Measurements from ENCODE around the gene TSPAN5. TPM values are rescaled to one million over a fixed set of nuclear protein-coding genes. Genes with fewer than 3 reads are reported as not detected.
A peak's percentile ranks its signal among the peaks of the same experiment; 100 is the strongest.

The TSPAN5 gene
- total RNA-seq, 2 experiments from 2014 or later: 1.8 to 2.8 TPM

GRCh38 chr4:98544818-98545414, 113.5 kb downstream of the TSPAN5 start:
- Mint-ChIP-seq H3K9me3 (no peaks in the 10 kb centered on the region), H3K4me3 (no peak overlapping the region), H3K4me1 (ENCODE audit: low read depth) (peaks cover 18% of the 10 kb centered on the region), H3K27ac (peak overlapping the region; percentile 2), H3K36me3 (ENCODE audit: low read depth) (no peaks in the 10 kb centered on the region), H3K27me3 (no peaks in the 10 kb centered on the region)
- Histone ChIP-seq H3K27ac (ENCODE audit: low read depth in 1 of 2, low read length in 2 of 2) (no peak overlapping the region), H3K36me3 (ENCODE audit: insufficient read depth, low read length) (no peaks in the 10 kb centered on the region), H3K9me3 (ENCODE audit: control insufficient read depth in 1 of 2, insufficient read depth in 1 of 2, low read length in 2 of 2) (no peaks in the 10 kb centered on the region), H3K4me3 (ENCODE audit: low read length) (no peak overlapping the region), H3K4me1 (ENCODE audit: insufficient read depth, low read length) (peaks cover 3% of the 10 kb centered on the region), H3K27me3 (ENCODE audit: control insufficient read depth in 1 of 2, insufficient read depth in 2 of 2, low read length in 2 of 2) (no peaks in the 10 kb centered on the region)
- CTCF ChIA-PET: no interaction called here
- DNase-seq (no peak), ATAC-seq (ENCODE audit: poor library complexity) (no peak)
- POLR2A ChIA-PET: interaction anchor here (0.8 kb wide), 1 partner anchor 8 kb away, joined by 3 read pairs; no protein-coding TSS in a partner anchor
- TF ChIP-seq CTCF (IDR thresholded peaks at IDR 0.05): no peak
- intact Hi-C loops (cut with DNase I, micrococcal nuclease): no loop called here

GRCh38 chr4:98544141-98544817, 114.1 kb downstream of the TSPAN5 start:
- Histone ChIP-seq H3K27me3 (ENCODE audit: control insufficient read depth in 1 of 2, insufficient read depth in 2 of 2, low read length in 2 of 2) (no peaks in the 10 kb centered on the region), H3K36me3 (ENCODE audit: insufficient read depth, low read length) (no peaks in the 10 kb centered on the region), H3K4me1 (ENCODE audit: insufficient read depth, low read length) (peaks cover 3% of the 10 kb centered on the region), H3K9me3 (ENCODE audit: control insufficient read depth in 1 of 2, insufficient read depth in 1 of 2, low read length in 2 of 2) (no peaks in the 10 kb centered on the region), H3K27ac (ENCODE audit: low read depth in 1 of 2, low read length in 2 of 2) (no peak overlapping the region), H3K4me3 (ENCODE audit: low read length) (no peak overlapping the region)
- intact Hi-C loops (cut with DNase I, micrococcal nuclease): no loop called here
- Mint-ChIP-seq H3K27me3 (no peaks in the 10 kb centered on the region), H3K9me3 (no peaks in the 10 kb centered on the region), H3K4me3 (no peak overlapping the region), H3K36me3 (ENCODE audit: low read depth) (no peaks in the 10 kb centered on the region), H3K27ac (peak overlapping the region; percentile 2), H3K4me1 (ENCODE audit: low read depth) (peaks cover 18% of the 10 kb centered on the region)
- CTCF ChIA-PET: interaction anchor here (1.2 kb wide), 1 partner anchor 58 kb away, joined by 3 read pairs; no protein-coding TSS in a partner anchor
- no peak for TF ChIP-seq CTCF (IDR thresholded peaks at IDR 0.05)
- ATAC-seq (ENCODE audit: poor library complexity) (peak; percentile 34), DNase-seq (no peak)
- POLR2A ChIA-PET: interaction anchor here (0.8 kb wide), 1 partner anchor 9 kb away, joined by 3 read pairs; no protein-coding TSS in a partner anchor

- H3K27me3 ChIP-seq (ENCODE audit: control insufficient read depth in 1 of 2, insufficient read depth in 2 of 2, low read length in 2 of 2): no peaks in the 10 kb centered on the region
- no peak for TF ChIP-seq CTCF (IDR thresholded peaks at IDR 0.05)
- no peak for DNase-seq
- POLR2A ChIA-PET: no interaction called here
- H3K36me3 ChIP-seq (ENCODE audit: insufficient read depth, low read length): peaks cover under 1% of the 10 kb centered on the region
- peaks cover 3% of the 10 kb centered on the region for H3K4me1 ChIP-seq (ENCODE audit: insufficient read depth, low read length)
- CTCF ChIA-PET: no interaction called here
- no peaks in the 10 kb centered on the region for H3K9me3 Mint-ChIP-seq
- intact Hi-C loops (cut with DNase I, micrococcal nuclease): no loop called here
- H3K36me3 Mint-ChIP-seq (ENCODE audit: low read depth): no peaks in the 10 kb centered on the region
- no peaks in the 10 kb centered on the region for H3K9me3 ChIP-seq (ENCODE audit: control insufficient read depth in 1 of 2, insufficient read depth in 1 of 2, low read length in 2 of 2)
- H3K27me3 Mint-ChIP-seq: no peaks in the 10 kb centered on the region
- no peak overlapping the region for H3K27ac ChIP-seq (ENCODE audit: low read depth in 1 of 2, low read length in 2 of 2)
- no peak overlapping the region for H3K27ac Mint-ChIP-seq
- H3K4me3 ChIP-seq (ENCODE audit: low read length): no peak overlapping the region
- H3K4me3 Mint-ChIP-seq: no peak overlapping the region
- no peak for ATAC-seq (ENCODE audit: poor library complexity)
- peaks cover 18% of the 10 kb centered on the region for H3K4me1 Mint-ChIP-seq (ENCODE audit: low read depth)
Observed at GRCh38 chr4:98542011-98542410, 116.4 kb downstream of the TSPAN5 start.
